ENCODE results near the gene ATOX1. TPM values are rescaled to one million over a fixed set of nuclear protein-coding genes. Genes with fewer than 3 reads are reported as not detected.
A peak's percentile ranks its signal among the peaks of the same experiment; 100 is the strongest.

Gene ATOX1
- total RNA-seq, 1 donor from 2014 or later, result 26.9 TPM

- no peak for DNase-seq (ENCODE audit: low read depth)
- no peak for TF ChIP-seq CTCF (IDR thresholded peaks at IDR 0.05; ENCODE audit: insufficient read depth, low read length, severe bottlenecking)
- FAIRE-seq, result no peak
- Histone ChIP-seq H3K4me3 (ENCODE audit: low read depth, low read length) (no peak overlapping the region), H3K36me3 (ENCODE audit: control insufficient read depth, insufficient read depth, low read length) (peaks cover 2% of the 10 kb centered on the region), H3K27me3 (ENCODE audit: control insufficient read depth, insufficient read depth, low read length) (no peaks in the 10 kb centered on the region)
These were observed 8.3 kb downstream of the ATOX1 start for GRCh38 chr5:151750121-151750520.

GRCh38 chr5:151745071-151745705 lies 13.2 kb downstream of the ATOX1 start:
- DNase-seq (ENCODE audit: low read depth) (peak; percentile 99), FAIRE-seq (peak; percentile 95)
- peak; percentile 6 for TF ChIP-seq CTCF (IDR thresholded peaks at IDR 0.05; ENCODE audit: insufficient read depth, low read length, severe bottlenecking)
- no peaks in the 10 kb centered on the region for H3K27me3 ChIP-seq (ENCODE audit: control insufficient read depth, insufficient read depth, low read length)
- H3K36me3 ChIP-seq (ENCODE audit: control insufficient read depth, insufficient read depth, low read length), result no peaks in the 10 kb centered on the region
- no peak overlapping the region for H3K4me3 ChIP-seq (ENCODE audit: low read depth, low read length)

DNA sequence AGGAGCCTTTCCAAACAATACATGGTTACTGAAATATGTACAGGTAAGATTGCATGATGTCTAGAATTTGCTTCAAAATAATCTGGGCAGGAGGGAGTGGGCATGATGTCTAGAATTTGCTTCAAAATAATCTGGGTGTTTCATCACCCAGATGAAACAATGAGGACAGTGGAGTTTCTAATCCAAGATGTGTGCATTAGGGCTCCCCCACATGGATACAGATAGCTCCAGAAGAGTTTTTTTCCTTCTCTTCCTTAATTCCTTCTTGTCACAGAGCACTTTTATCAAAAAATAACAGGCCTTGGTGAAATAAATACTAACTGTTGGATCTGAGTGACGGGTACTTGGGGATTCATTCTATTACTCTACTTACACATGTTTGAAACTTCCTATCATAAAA lies 14.9 kb downstream of the ATOX1 start:
- DNase-seq (ENCODE audit: low read depth) (no peak), FAIRE-seq (no peak)
- no peak for TF ChIP-seq CTCF (IDR thresholded peaks at IDR 0.05; ENCODE audit: insufficient read depth, low read length, severe bottlenecking)

DNA sequence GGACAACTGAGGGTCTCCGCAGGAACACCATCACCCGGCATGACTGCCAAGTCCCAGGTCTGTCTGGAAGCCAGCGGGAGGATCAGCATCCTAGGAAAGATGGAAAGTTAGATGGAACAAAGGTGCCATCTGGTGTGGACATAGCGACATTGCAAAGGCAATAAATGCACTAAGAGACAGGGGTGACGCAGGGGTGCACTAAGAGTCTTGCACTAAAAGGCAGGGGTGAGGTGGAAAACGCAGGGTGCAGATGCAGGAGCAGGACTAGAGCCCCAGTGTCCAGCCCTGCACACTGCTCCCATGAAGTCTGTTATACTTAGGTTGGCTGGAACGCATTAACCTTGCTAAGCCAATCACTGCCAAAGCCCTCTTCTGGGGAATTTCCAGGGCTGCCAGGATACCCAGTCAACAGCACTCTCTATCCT lies 15.5 kb downstream of the ATOX1 start:
- FAIRE-seq (no peak), DNase-seq (ENCODE audit: low read depth) (peak; percentile 47)
- Histone ChIP-seq H3K27me3 (ENCODE audit: control insufficient read depth, insufficient read depth, low read length) (no peaks in the 10 kb centered on the region), H3K36me3 (ENCODE audit: control insufficient read depth, insufficient read depth, low read length) (no peaks in the 10 kb centered on the region), H3K4me3 (ENCODE audit: low read depth, low read length) (no peak overlapping the region)
- TF ChIP-seq CTCF (IDR thresholded peaks at IDR 0.05; ENCODE audit: insufficient read depth, low read length, severe bottlenecking), result peak; percentile 59

More for the DNA sequence above, 14.9 kb downstream of the ATOX1 start:
- H3K27me3 ChIP-seq (ENCODE audit: control insufficient read depth, insufficient read depth, low read length), result no peaks in the 10 kb centered on the region
- no peak overlapping the region for H3K4me3 ChIP-seq (ENCODE audit: low read depth, low read length)
- H3K36me3 ChIP-seq (ENCODE audit: control insufficient read depth, insufficient read depth, low read length), result no peaks in the 10 kb centered on the region

GRCh38 chr5:151741678-151742423 lies 16.6 kb downstream of the ATOX1 start:
- Histone ChIP-seq H3K36me3 (ENCODE audit: control insufficient read depth, insufficient read depth, low read length) (no peaks in the 10 kb centered on the region), H3K27me3 (ENCODE audit: control insufficient read depth, insufficient read depth, low read length) (no peaks in the 10 kb centered on the region), H3K4me3 (ENCODE audit: low read depth, low read length) (no peak overlapping the region)
- DNase-seq (ENCODE audit: low read depth) (peak; percentile 93), FAIRE-seq (no peak)
- no peak for TF ChIP-seq CTCF (IDR thresholded peaks at IDR 0.05; ENCODE audit: insufficient read depth, low read length, severe bottlenecking)

All from bronchial epithelial cell (primary cell).